ENCODE measurements around the gene KCNJ6. TPM values are rescaled to one million over a fixed set of nuclear protein-coding genes. Genes with fewer than 3 reads are reported as not detected.
A peak's percentile ranks its signal among the peaks of the same experiment; 100 is the strongest.

Gene KCNJ6
- total RNA-seq, 1 donor from 2014 or later = not detected

- Mint-ChIP-seq H3K4me3 (no peak overlapping the region), H3K27ac (no peak overlapping the region), H3K27me3 (ENCODE audit: insufficient read depth, low read depth) (peaks cover 7% of the 10 kb centered on the region), H3K9me3 (peaks cover 2% of the 10 kb centered on the region), H3K4me1 (no peaks in the 10 kb centered on the region), H3K36me3 (no peaks in the 10 kb centered on the region)
- no peak for DNase-seq (ENCODE audit: low spot score)
- H3K9me3 ChIP-seq (ENCODE audit: low read depth) = no peaks in the 10 kb centered on the region
- H3F3A ChIP-seq (ENCODE audit: low read depth) = no peaks in the 10 kb centered on the region
- no peaks in the 10 kb centered on the region for H3K4me1 ChIP-seq
- H3K4me3 ChIP-seq = no peak overlapping the region
- no peaks in the 10 kb centered on the region for H3K27me3 ChIP-seq
- H2AFZ ChIP-seq (replicated peaks) = peak overlapping the region; percentile 72
- no peak overlapping the region for H3K9ac ChIP-seq
- TF ChIP-seq EZH2 (IDR thresholded peaks at IDR 0.05) = no peak
- TF ChIP-seq, protein P1, sequence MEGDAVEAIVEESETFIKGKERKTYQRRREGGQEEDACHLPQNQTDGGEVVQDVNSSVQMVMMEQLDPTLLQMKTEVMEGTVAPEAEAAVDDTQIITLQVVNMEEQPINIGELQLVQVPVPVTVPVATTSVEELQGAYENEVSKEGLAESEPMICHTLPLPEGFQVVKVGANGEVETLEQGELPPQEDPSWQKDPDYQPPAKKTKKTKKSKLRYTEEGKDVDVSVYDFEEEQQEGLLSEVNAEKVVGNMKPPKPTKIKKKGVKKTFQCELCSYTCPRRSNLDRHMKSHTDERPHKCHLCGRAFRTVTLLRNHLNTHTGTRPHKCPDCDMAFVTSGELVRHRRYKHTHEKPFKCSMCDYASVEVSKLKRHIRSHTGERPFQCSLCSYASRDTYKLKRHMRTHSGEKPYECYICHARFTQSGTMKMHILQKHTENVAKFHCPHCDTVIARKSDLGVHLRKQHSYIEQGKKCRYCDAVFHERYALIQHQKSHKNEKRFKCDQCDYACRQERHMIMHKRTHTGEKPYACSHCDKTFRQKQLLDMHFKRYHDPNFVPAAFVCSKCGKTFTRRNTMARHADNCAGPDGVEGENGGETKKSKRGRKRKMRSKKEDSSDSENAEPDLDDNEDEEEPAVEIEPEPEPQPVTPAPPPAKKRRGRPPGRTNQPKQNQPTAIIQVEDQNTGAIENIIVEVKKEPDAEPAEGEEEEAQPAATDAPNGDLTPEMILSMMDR (IDR thresholded peaks at IDR 0.05) = no peak
- no peak overlapping the region for H3K4me2 ChIP-seq
- H3K36me3 ChIP-seq = no peaks in the 10 kb centered on the region
- no peak overlapping the region for H3K27ac ChIP-seq
- H3K79me2 ChIP-seq (ENCODE audit: low read depth) = no peaks in the 10 kb centered on the region
- H4K20me1 ChIP-seq (ENCODE audit: low read depth) = no peaks in the 10 kb centered on the region
Measured at GRCh38 chr21:37891972-37892371, 24.3 kb downstream of the KCNJ6 start.

DNA sequence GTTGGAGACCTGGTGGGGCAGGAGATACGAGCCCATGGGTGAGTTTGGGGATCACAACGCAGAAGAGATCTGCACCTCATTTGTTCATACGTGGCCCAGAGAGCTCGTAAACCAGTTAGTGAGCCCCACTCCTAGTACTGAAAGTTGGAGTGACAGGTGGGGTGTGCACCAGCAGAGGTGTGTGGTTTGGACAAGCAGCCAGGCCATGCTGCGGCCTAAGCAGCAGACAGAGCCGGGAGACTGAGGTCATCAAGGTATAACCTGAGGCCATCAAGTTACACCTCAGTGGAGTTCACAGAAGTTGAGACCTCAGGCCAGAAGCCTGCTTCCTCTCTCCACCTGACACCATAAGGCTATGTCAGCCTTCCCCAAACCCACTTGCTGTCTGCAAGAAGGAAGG is 27.6 kb downstream of the KCNJ6 start:
- Mint-ChIP-seq H3K9me3 (peaks cover 2% of the 10 kb centered on the region), H3K27me3 (ENCODE audit: insufficient read depth, low read depth) (peaks cover 5% of the 10 kb centered on the region), H3K4me3 (no peak overlapping the region), H3K27ac (no peak overlapping the region), H3K36me3 (no peaks in the 10 kb centered on the region), H3K4me1 (no peaks in the 10 kb centered on the region)
- Histone ChIP-seq H4K20me1 (ENCODE audit: low read depth) (no peaks in the 10 kb centered on the region), H3K27ac (no peak overlapping the region), H3F3A (ENCODE audit: low read depth) (no peaks in the 10 kb centered on the region), H3K79me2 (ENCODE audit: low read depth) (no peaks in the 10 kb centered on the region), H3K36me3 (no peaks in the 10 kb centered on the region), H2AFZ (replicated peaks) (no peak overlapping the region), H3K4me1 (no peaks in the 10 kb centered on the region), H3K9me3 (ENCODE audit: low read depth) (no peaks in the 10 kb centered on the region), H3K4me3 (no peak overlapping the region), H3K27me3 (no peaks in the 10 kb centered on the region), H3K9ac (no peak overlapping the region), H3K4me2 (no peak overlapping the region)
- TF ChIP-seq, protein P1 (IDR thresholded peaks at IDR 0.05) = no peak
- TF ChIP-seq EZH2 (IDR thresholded peaks at IDR 0.05) = no peak
- no peak for TF ChIP-seq EZH2phosphoT487 (IDR thresholded peaks at IDR 0.05)
- no peak for DNase-seq (ENCODE audit: low spot score)

- Histone ChIP-seq H3K4me2 (no peak overlapping the region), H4K20me1 (ENCODE audit: low read depth) (no peaks in the 10 kb centered on the region), H3K27ac (no peak overlapping the region), H3K9me3 (ENCODE audit: low read depth) (no peaks in the 10 kb centered on the region), H2AFZ (replicated peaks) (no peak overlapping the region), H3K9ac (no peak overlapping the region), H3F3A (ENCODE audit: low read depth) (no peaks in the 10 kb centered on the region), H3K4me1 (no peaks in the 10 kb centered on the region), H3K36me3 (no peaks in the 10 kb centered on the region), H3K27me3 (no peaks in the 10 kb centered on the region), H3K4me3 (no peak overlapping the region), H3K79me2 (ENCODE audit: low read depth) (no peaks in the 10 kb centered on the region)
- peaks cover 2% of the 10 kb centered on the region for H3K27me3 Mint-ChIP-seq (ENCODE audit: insufficient read depth, low read depth)
- no peak overlapping the region for H3K27ac Mint-ChIP-seq
- DNase-seq (ENCODE audit: low spot score) = no peak
- no peaks in the 10 kb centered on the region for H3K4me1 Mint-ChIP-seq
- TF ChIP-seq, protein P1 (IDR thresholded peaks at IDR 0.05) = no peak
- TF ChIP-seq EZH2 (IDR thresholded peaks at IDR 0.05) (no peak), EZH2phosphoT487 (IDR thresholded peaks at IDR 0.05) (no peak)
- H3K9me3 Mint-ChIP-seq = peaks cover 2% of the 10 kb centered on the region
- H3K4me3 Mint-ChIP-seq = no peak overlapping the region
- H3K36me3 Mint-ChIP-seq = no peaks in the 10 kb centered on the region
Measured at GRCh38 chr21:37886726-37887299, 29.4 kb downstream of the KCNJ6 start.
